Measurements from ENCODE around the gene ITPR1.

- TF ChIP-seq POLR2A (IDR thresholded peaks at IDR 0.05) (no peak), CTCF (IDR thresholded peaks at IDR 0.05) (no peak), POLR2AphosphoS5 (IDR thresholded peaks at IDR 0.05) (no peak), EP300 (IDR thresholded peaks at IDR 0.05; ENCODE audit: low read depth) (no peak)
Observed at GRCh38 chr3:4759689-4760312, 266.7 kb downstream of the ITPR1 start.
